Trophoblast cell (in vitro differentiated cells and primary cell): ENCODE data around the gene SPTBN2.

Experiments
- DNase-seq, 2 donors: peaks; one replicate each; pipeline ENCODE4 v3.0.0-alpha.2; 2016
- H2AFZ ChIP-seq: 2 replicates; pipeline ENCODE4 v1.6.1; 2013; ENCODE audit warnings: low read length, moderate library complexity, mild to moderate bottlenecking; ENCODE audit not compliant: insufficient read depth, poor library complexity
- H2AK5ac ChIP-seq: 2 replicates; pipeline ENCODE4 v1.6.1; 2013; ENCODE audit warnings: mild to moderate bottlenecking, low read length
- H2BK120ac ChIP-seq: 2 replicates; pipeline ENCODE4 v1.6.1; 2013; ENCODE audit warnings: low read length, mild to moderate bottlenecking, moderate library complexity; ENCODE audit not compliant: insufficient read depth, poor library complexity
- H2BK12ac ChIP-seq: 2 replicates; pipeline ENCODE4 v1.6.1; 2013; ENCODE audit warnings: mild to moderate bottlenecking, low read length, moderate library complexity
- H2BK5ac ChIP-seq: 2 replicates; pipeline ENCODE4 v1.6.1; 2013; ENCODE audit warnings: low read length, low read depth, moderate library complexity, mild to moderate bottlenecking; ENCODE audit not compliant: poor library complexity
- H3K14ac ChIP-seq: 2 replicates; pipeline ENCODE4 v1.6.1; 2013; ENCODE audit warnings: mild to moderate bottlenecking, low read length
- H3K18ac ChIP-seq: 2 replicates; pipeline ENCODE4 v1.6.1; 2013; ENCODE audit warnings: mild to moderate bottlenecking, low read length
- H3K23ac ChIP-seq: 2 replicates; pipeline ENCODE4 v1.6.1; 2013; ENCODE audit warnings: low read length
- H3K27ac ChIP-seq: 2 replicates; pipeline ENCODE4 v1.5.1; 2013; ENCODE audit warnings: low read depth, mild to moderate bottlenecking, inconsistent platforms, low read length, moderate library complexity
- H3K27me3 ChIP-seq: 2 replicates; pipeline ENCODE4 v1.6.1; 2013; ENCODE audit warnings: inconsistent platforms, mild to moderate bottlenecking, low read length, moderate library complexity; ENCODE audit not compliant: insufficient read depth
- H3K36me3 ChIP-seq, 2 experiments: 1 replicate in 1 of 2; 2 replicates in 1 of 2; pipeline ENCODE4 v1.6.1; 2013; ENCODE audit warnings: low read length in 2 of 2, mild to moderate bottlenecking in 2 of 2, moderate library complexity in 1 of 2; ENCODE audit not compliant: insufficient read depth in 2 of 2, control insufficient read depth in 1 of 2
- H3K4ac ChIP-seq: 2 replicates; pipeline ENCODE4 v1.6.1; 2013; ENCODE audit warnings: low read depth, mild to moderate bottlenecking, low read length, moderate library complexity
- H3K4me1 ChIP-seq, 2 experiments: 1 replicate in 1 of 2; 2 replicates in 1 of 2; pipeline ENCODE4 v1.6.1; 2013; ENCODE audit warnings: low read length in 2 of 2, mild to moderate bottlenecking in 2 of 2, moderate library complexity in 1 of 2; ENCODE audit not compliant: insufficient read depth in 2 of 2, control insufficient read depth in 1 of 2
- H3K4me2 ChIP-seq: 2 replicates; pipeline ENCODE4 v1.6.1; 2013; ENCODE audit warnings: inconsistent platforms, mild to moderate bottlenecking, low read length, moderate library complexity
- H3K4me3 ChIP-seq: 2 replicates; pipeline ENCODE4 v1.5.1; 2013; ENCODE audit warnings: mild to moderate bottlenecking, low read depth, low read length, inconsistent platforms
- H3K79me1 ChIP-seq: one replicate; pipeline ENCODE4 v1.6.1; 2013; ENCODE audit warnings: low read length
- H3K79me2 ChIP-seq: 2 replicates; pipeline ENCODE4 v1.6.1; 2013; ENCODE audit warnings: low read length, mild to moderate bottlenecking; ENCODE audit not compliant: control insufficient read depth, insufficient read depth, poor library complexity
- H3K9ac ChIP-seq: 2 replicates; pipeline ENCODE4 v1.6.1; 2013; ENCODE audit warnings: mild to moderate bottlenecking, low read length
- H3K9me3 ChIP-seq: 2 replicates; pipeline ENCODE4 v1.6.1; 2013; ENCODE audit warnings: low read depth, mild to moderate bottlenecking, control low read depth, inconsistent platforms, low read length; ENCODE audit not compliant: insufficient read depth
- H4K12ac ChIP-seq: 2 replicates; pipeline ENCODE4 v1.6.1; 2013; ENCODE audit warnings: low read depth, mild to moderate bottlenecking, low read length, moderate library complexity
- H4K8ac ChIP-seq: 2 replicates; pipeline ENCODE4 v1.6.1; 2013; ENCODE audit warnings: low read depth, mild to moderate bottlenecking, low read length, moderate library complexity
- H4K91ac ChIP-seq: one replicate; pipeline ENCODE4 v1.6.1; 2013; ENCODE audit warnings: low read depth, mild to moderate bottlenecking, low read length, moderate library complexity
- WGBS: extraction: QIAGEN DNeasy Blood & Tissue Kit; methylation state at CpG from one replicate; pipeline ENCODE4 v1.1.7; 2013; ENCODE audit warnings: missing lambda C conversion rate; ENCODE audit not compliant: insufficient read length, insufficient coverage; ENCODE audit errors: extremely low coverage; 5-methylcytosine and 5-hydroxymethylcytosine counted together

SPTBN2 gene

GRCh38 chr11:66700742-66701141 is 28.3 kb downstream of the SPTBN2 start:
- no peak overlapping the region for H3K9ac ChIP-seq
- no CpG with 5 or more reads among the region's 27 CpGs for WGBS
- H4K8ac ChIP-seq, result no peak overlapping the region
- H4K91ac ChIP-seq, result no peak overlapping the region
- H2BK5ac ChIP-seq, result no peak overlapping the region
- no peak overlapping the region for H3K18ac ChIP-seq
- H3K14ac ChIP-seq, result no peak overlapping the region
- H3K36me3 ChIP-seq, result peaks cover 22 to 34% of the 10 kb centered on the region in 2 experiments
- H3K79me1 ChIP-seq, result no peaks in the 10 kb centered on the region
- H2AFZ ChIP-seq, result no peak overlapping the region
- H2BK12ac ChIP-seq, result no peak overlapping the region
- no peak overlapping the region for H3K4me3 ChIP-seq
- H3K23ac ChIP-seq, result no peak overlapping the region
- DNase-seq, result no peak
- no peak overlapping the region for H2BK120ac ChIP-seq
- H3K27ac ChIP-seq, result no peak overlapping the region
- H4K12ac ChIP-seq, result no peak overlapping the region
- H3K4me1 ChIP-seq, result no peaks in the 10 kb centered on the region
- H3K9me3 ChIP-seq, result peaks cover 4% of the 10 kb centered on the region
- no peak overlapping the region for H3K4me2 ChIP-seq
- H2AK5ac ChIP-seq, result no peak overlapping the region
- no peak overlapping the region for H3K4ac ChIP-seq
- H3K79me2 ChIP-seq, result no peaks in the 10 kb centered on the region
- H3K27me3 ChIP-seq, result no peaks in the 10 kb centered on the region

- Histone ChIP-seq H3K4ac (no peak overlapping the region), H3K9ac (no peak overlapping the region), H4K12ac (no peak overlapping the region), H3K27me3 (no peaks in the 10 kb centered on the region), H2BK12ac (no peak overlapping the region), H3K4me2 (no peak overlapping the region), H3K36me3 (peaks cover 21 to 32% of the 10 kb centered on the region in 2 experiments), H2BK5ac (no peak overlapping the region), H2BK120ac (no peak overlapping the region), H3K9me3 (peaks cover 4% of the 10 kb centered on the region), H4K8ac (no peak overlapping the region), H3K27ac (no peak overlapping the region), H3K18ac (no peak overlapping the region), H4K91ac (no peak overlapping the region), H3K4me1 (no peaks in the 10 kb centered on the region), H3K14ac (no peak overlapping the region), H2AK5ac (no peak overlapping the region), H2AFZ (no peak overlapping the region), H3K79me1 (no peaks in the 10 kb centered on the region), H3K79me2 (no peaks in the 10 kb centered on the region), H3K23ac (no peak overlapping the region), H3K4me3 (no peak overlapping the region)
- peak in 1 of 2 donors; percentile 28 for DNase-seq
- WGBS, result no CpG with 5 or more reads among the region's 15 CpGs
These were observed 28.7 kb downstream of the SPTBN2 start for GRCh38 chr11:66700337-66700736.

- Histone ChIP-seq H4K8ac (no peak overlapping the region), H2AK5ac (no peak overlapping the region), H2AFZ (no peak overlapping the region), H3K4me2 (no peak overlapping the region), H2BK5ac (no peak overlapping the region), H3K9ac (no peak overlapping the region), H3K14ac (no peak overlapping the region), H3K4ac (no peak overlapping the region), H2BK120ac (no peak overlapping the region), H4K91ac (no peak overlapping the region), H3K79me1 (no peaks in the 10 kb centered on the region), H3K23ac (no peak overlapping the region), H2BK12ac (no peak overlapping the region), H3K9me3 (peaks cover 4% of the 10 kb centered on the region), H3K27ac (no peak overlapping the region), H3K27me3 (no peaks in the 10 kb centered on the region), H3K4me3 (no peak overlapping the region), H3K36me3 (peaks cover 16 to 29% of the 10 kb centered on the region in 2 experiments), H3K4me1 (no peaks in the 10 kb centered on the region), H3K18ac (no peak overlapping the region), H3K79me2 (no peaks in the 10 kb centered on the region), H4K12ac (no peak overlapping the region)
- no CpG with 5 or more reads among the region's 9 CpGs for WGBS
- DNase-seq, result no peak
These were observed 30.5 kb downstream of the SPTBN2 start for GRCh38 chr11:66698491-66698890.

GRCh38 chr11:66697988-66698387 is 31.0 kb downstream of the SPTBN2 start:
- Histone ChIP-seq H4K12ac (no peak overlapping the region), H3K4me1 (no peaks in the 10 kb centered on the region)

More at GRCh38 chr11:66697988-66698387, 31.0 kb downstream of the SPTBN2 start:
- Histone ChIP-seq H3K14ac (no peak overlapping the region), H2BK5ac (no peak overlapping the region), H3K4me3 (no peak overlapping the region), H3K9ac (no peak overlapping the region), H2AFZ (no peak overlapping the region), H2AK5ac (no peak overlapping the region), H2BK120ac (no peak overlapping the region), H3K9me3 (peaks cover 4% of the 10 kb centered on the region), H2BK12ac (no peak overlapping the region), H3K18ac (no peak overlapping the region), H3K79me2 (no peaks in the 10 kb centered on the region), H3K27me3 (no peaks in the 10 kb centered on the region), H3K23ac (no peak overlapping the region), H4K91ac (no peak overlapping the region), H4K8ac (no peak overlapping the region), H3K4ac (no peak overlapping the region), H3K27ac (no peak overlapping the region), H3K36me3 (peaks cover 18 to 30% of the 10 kb centered on the region in 2 experiments), H3K79me1 (no peaks in the 10 kb centered on the region), H3K4me2 (no peak overlapping the region)
- WGBS, result no CpG with 5 or more reads among the region's 6 CpGs
- DNase-seq, result no peak
